ENCODE measurements around the gene PHF3.
"Not testable (repeated sequence)": the region's sequence is repeated elsewhere in the genome, so short reads cannot be mapped to it uniquely, and the experiment has no call there.

Gene PHF3

GRCh38 chr6:63706630-63707029 is 71.0 kb downstream of the PHF3 start:
- DNase-seq (ENCODE audit: low spot score), result no peak

GRCh38 chr6:63708631-63709030 is 73.0 kb downstream of the PHF3 start:
- DNase-seq (ENCODE audit: low spot score), result no peak

GRCh38 chr6:63709148-63709547 is 73.5 kb downstream of the PHF3 start:
- DNase-seq (ENCODE audit: low spot score), result no peak

GRCh38 chr6:63713332-63713731 is 77.7 kb downstream of the PHF3 start:
- no peak for DNase-seq (ENCODE audit: low spot score)

GRCh38 chr6:63714091-63714490 is 78.5 kb downstream of the PHF3 start:
- no peak for DNase-seq (ENCODE audit: low spot score)

GRCh38 chr6:63716169-63716568 is 80.6 kb downstream of the PHF3 start:
- no peak for DNase-seq (ENCODE audit: low spot score)

GRCh38 chr6:63721181-63721580 is 85.6 kb downstream of the PHF3 start:
- no peak for DNase-seq (ENCODE audit: low spot score)

- DNase-seq (ENCODE audit: low spot score), result no peak
Measured at GRCh38 chr6:63724721-63725120, 89.1 kb downstream of the PHF3 start.

- no peak for DNase-seq (ENCODE audit: low spot score)
Measured at GRCh38 chr6:63730311-63730710, 94.7 kb downstream of the PHF3 start.

- no peak for DNase-seq (ENCODE audit: low spot score)
Measured at GRCh38 chr6:63731930-63732329, 96.3 kb downstream of the PHF3 start.

GRCh38 chr6:63732336-63732735 is 96.7 kb downstream of the PHF3 start:
- no peak for DNase-seq (ENCODE audit: low spot score)

- no peak for DNase-seq (ENCODE audit: low spot score)
Measured at GRCh38 chr6:63734923-63735322, 99.3 kb downstream of the PHF3 start.

- not testable (repeated sequence) for DNase-seq (ENCODE audit: low spot score)
Measured at GRCh38 chr6:63738190-63738589, 102.6 kb downstream of the PHF3 start.

- DNase-seq (ENCODE audit: low spot score), result no peak
Measured at GRCh38 chr6:63739094-63739687, 103.6 kb downstream of the PHF3 start.

- no peak for DNase-seq (ENCODE audit: low spot score)
Measured at GRCh38 chr6:63740709-63741108, 105.1 kb downstream of the PHF3 start.

- no peak for DNase-seq (ENCODE audit: low spot score)
Measured at GRCh38 chr6:63742060-63742459, 106.5 kb downstream of the PHF3 start.

GRCh38 chr6:63743691-63744090 is 108.1 kb downstream of the PHF3 start:
- no peak for DNase-seq (ENCODE audit: low spot score)

- DNase-seq (ENCODE audit: low spot score), result no peak
Measured at GRCh38 chr6:63744810-63745209, 109.2 kb downstream of the PHF3 start.

- no peak for DNase-seq (ENCODE audit: low spot score)
Measured at GRCh38 chr6:63745784-63746183, 110.2 kb downstream of the PHF3 start.

GRCh38 chr6:63750400-63750799 is 114.8 kb downstream of the PHF3 start:
- no peak for DNase-seq (ENCODE audit: low spot score)

- DNase-seq (ENCODE audit: low spot score), result not testable (repeated sequence)
Measured at GRCh38 chr6:63757275-63757674, 121.7 kb downstream of the PHF3 start.

- DNase-seq (ENCODE audit: low spot score), result no peak
Measured at GRCh38 chr6:63757826-63758225, 122.2 kb downstream of the PHF3 start.

- no peak for DNase-seq (ENCODE audit: low spot score)
Measured at GRCh38 chr6:63759605-63760105, 124.1 kb downstream of the PHF3 start.

GRCh38 chr6:63760199-63760598 is 124.6 kb downstream of the PHF3 start:
- no peak for DNase-seq (ENCODE audit: low spot score)

All from cerebellar cortex (tissue), 1 donor.